ENCODE results near the gene TRAPPC10.

DNA sequence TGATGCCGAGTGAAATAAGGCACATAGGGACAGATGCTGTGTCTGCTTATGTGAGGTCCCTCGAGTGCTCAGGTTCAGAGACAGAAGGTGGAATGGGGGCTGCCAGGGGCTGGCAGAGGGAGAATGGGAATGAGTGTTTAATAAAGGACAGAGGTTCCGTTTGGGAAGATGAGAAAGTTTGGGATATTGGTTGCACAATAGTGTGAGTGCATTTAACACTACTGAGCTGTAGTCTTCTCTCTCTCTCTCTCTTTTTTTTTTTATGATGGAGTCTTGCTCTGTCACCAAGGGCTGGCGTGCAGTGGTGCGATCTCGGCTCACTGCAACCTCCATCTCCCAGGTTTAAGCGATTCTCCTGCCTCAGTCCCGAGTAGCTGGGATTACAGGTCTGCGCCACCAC is 44.9 kb downstream of the TRAPPC10 start:
- TF ChIP-seq GATA2 (IDR thresholded peaks at IDR 0.05; ENCODE audit: low read depth, low read length) (no peak), GATA3 (IDR thresholded peaks at IDR 0.05; ENCODE audit: low read depth, low read length) (no peak)
